ENCODE data around the gene MAPK9. TPM values are rescaled to one million over a fixed set of nuclear protein-coding genes. Genes with fewer than 3 reads are reported as not detected.

The MAPK9 gene
- total RNA-seq, 1 donor from 2014 or later, result 30.3 TPM

GRCh38 chr5:180334176-180334575, 42.3 kb upstream of the MAPK9 start:
- Mint-ChIP-seq H3K4me3 (no peak overlapping the region), H3K36me3 (ENCODE audit: low read depth) (no peaks in the 10 kb centered on the region), H3K27me3 (peaks cover 28% of the 10 kb centered on the region), H3K9me3 (no peaks in the 10 kb centered on the region), H3K27ac (no peak overlapping the region), H3K4me1 (no peaks in the 10 kb centered on the region)
- ChIA-PET POLR2A (no interaction called here), CTCF (no interaction called here)
- no peak for ATAC-seq (ENCODE audit: low read depth)
- no peak for DNase-seq
- TF ChIP-seq, protein P1, sequence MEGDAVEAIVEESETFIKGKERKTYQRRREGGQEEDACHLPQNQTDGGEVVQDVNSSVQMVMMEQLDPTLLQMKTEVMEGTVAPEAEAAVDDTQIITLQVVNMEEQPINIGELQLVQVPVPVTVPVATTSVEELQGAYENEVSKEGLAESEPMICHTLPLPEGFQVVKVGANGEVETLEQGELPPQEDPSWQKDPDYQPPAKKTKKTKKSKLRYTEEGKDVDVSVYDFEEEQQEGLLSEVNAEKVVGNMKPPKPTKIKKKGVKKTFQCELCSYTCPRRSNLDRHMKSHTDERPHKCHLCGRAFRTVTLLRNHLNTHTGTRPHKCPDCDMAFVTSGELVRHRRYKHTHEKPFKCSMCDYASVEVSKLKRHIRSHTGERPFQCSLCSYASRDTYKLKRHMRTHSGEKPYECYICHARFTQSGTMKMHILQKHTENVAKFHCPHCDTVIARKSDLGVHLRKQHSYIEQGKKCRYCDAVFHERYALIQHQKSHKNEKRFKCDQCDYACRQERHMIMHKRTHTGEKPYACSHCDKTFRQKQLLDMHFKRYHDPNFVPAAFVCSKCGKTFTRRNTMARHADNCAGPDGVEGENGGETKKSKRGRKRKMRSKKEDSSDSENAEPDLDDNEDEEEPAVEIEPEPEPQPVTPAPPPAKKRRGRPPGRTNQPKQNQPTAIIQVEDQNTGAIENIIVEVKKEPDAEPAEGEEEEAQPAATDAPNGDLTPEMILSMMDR (IDR thresholded peaks at IDR 0.05), result no peak
- intact Hi-C loops (cut with micrococcal nuclease), result no loop called here

DNA sequence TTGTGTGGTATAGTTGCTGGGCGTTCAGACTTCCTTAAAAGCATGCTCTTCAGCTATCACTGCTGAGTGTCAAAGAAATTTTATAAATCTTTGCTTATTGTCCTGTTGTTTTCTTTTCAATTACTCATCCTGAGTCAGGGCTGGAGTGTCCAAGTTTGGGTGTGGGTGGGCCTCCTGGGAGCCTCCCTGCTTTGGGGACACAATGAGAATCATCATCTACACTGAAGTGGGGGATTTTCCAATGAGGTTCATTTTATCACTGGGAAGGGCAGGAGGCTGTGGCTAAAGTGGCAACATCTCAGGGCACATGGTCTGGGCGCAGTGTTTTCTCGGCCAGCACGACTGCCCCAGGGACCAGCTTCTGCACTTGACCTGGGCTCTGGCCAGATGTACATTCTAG, 41.8 kb upstream of the MAPK9 start:
- ATAC-seq (ENCODE audit: low read depth), result no peak
- intact Hi-C loops (cut with micrococcal nuclease), result no loop called here
- ChIA-PET CTCF (no interaction called here), POLR2A (no interaction called here)
- Mint-ChIP-seq H3K4me3 (no peak overlapping the region), H3K36me3 (ENCODE audit: low read depth) (no peaks in the 10 kb centered on the region), H3K9me3 (no peaks in the 10 kb centered on the region), H3K27ac (no peak overlapping the region), H3K27me3 (peaks cover 27% of the 10 kb centered on the region), H3K4me1 (no peaks in the 10 kb centered on the region)
- TF ChIP-seq, protein P1 (IDR thresholded peaks at IDR 0.05), result no peak
- DNase-seq, result no peak

DNA sequence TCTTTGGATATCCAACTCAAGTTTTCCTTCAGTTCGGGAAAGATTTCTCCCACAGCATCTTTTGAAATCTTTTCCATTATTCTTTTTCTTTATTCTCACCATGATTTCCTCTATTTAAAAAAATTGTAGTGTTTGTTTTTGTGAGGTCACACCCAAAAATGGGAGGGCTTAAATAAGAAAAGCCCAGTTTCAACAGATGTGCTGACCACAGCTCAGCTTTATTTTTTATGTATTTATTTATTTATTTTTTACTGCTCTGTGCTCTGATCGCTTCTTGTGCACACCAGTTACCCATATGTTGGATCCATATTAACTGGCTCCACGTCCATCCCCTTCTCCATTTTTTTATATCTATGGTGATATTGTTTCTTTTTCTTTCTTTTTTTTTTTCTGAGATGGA, 41.0 kb upstream of the MAPK9 start:
- Mint-ChIP-seq H3K27me3 (peaks cover 20% of the 10 kb centered on the region), H3K4me1 (no peaks in the 10 kb centered on the region), H3K27ac (no peak overlapping the region), H3K36me3 (ENCODE audit: low read depth) (no peaks in the 10 kb centered on the region), H3K9me3 (no peaks in the 10 kb centered on the region), H3K4me3 (no peak overlapping the region)
- ChIA-PET POLR2A (no interaction called here), CTCF (no interaction called here)
- DNase-seq (no peak), ATAC-seq (ENCODE audit: low read depth) (no peak)
- intact Hi-C loops (cut with micrococcal nuclease), result no loop called here
- TF ChIP-seq, protein P1 (IDR thresholded peaks at IDR 0.05), result no peak

DNA sequence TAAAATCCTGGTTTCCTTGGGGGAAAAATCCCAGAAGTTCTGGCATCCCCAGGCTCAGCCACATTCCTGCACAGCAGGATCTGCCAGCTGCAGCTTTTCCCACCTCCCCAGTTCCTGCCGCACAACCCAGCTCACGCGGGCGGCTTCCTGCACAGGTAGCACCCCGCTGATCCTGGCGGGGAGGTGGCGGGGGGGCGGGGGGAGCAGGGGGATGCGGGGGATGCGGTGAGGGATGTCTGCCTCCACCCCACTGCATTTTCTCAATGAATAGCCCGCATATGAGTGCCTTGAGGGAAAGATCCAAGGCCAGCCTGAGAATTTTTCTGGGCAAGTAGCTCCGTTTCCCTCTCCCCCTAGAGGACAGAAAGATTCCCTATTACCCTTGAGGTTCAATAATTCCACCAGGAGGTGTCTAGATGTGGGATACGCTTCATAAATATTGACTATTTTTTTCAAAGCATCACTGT, 40.2 kb upstream of the MAPK9 start:
- CTCF ChIA-PET, result no interaction called here
- no peaks in the 10 kb centered on the region for H3K36me3 Mint-ChIP-seq (ENCODE audit: low read depth)
- H3K4me1 Mint-ChIP-seq, result no peaks in the 10 kb centered on the region
- intact Hi-C loops (cut with micrococcal nuclease), result no loop called here
- DNase-seq, result no peak
- no peaks in the 10 kb centered on the region for H3K9me3 Mint-ChIP-seq
- POLR2A ChIA-PET, result no interaction called here
- H3K4me3 Mint-ChIP-seq, result no peak overlapping the region
- peaks cover 16% of the 10 kb centered on the region for H3K27me3 Mint-ChIP-seq
- TF ChIP-seq, protein P1 (IDR thresholded peaks at IDR 0.05), result no peak
- H3K27ac Mint-ChIP-seq, result no peak overlapping the region
- no peak for ATAC-seq (ENCODE audit: low read depth)

DNA sequence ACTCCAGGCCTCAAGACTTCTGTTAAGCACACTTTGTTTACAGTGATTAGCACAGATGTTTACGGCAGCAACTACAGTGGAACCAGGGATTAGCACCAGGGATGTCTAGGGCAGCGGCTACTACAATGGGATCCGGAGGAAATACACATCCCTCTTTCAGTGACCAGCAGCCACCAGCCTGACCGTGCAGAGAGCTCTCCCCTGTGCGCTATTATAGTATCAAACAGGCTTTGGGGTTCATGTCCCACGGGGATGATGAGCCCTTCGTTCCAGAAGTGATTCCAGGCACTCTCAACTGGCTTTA, 39.7 kb upstream of the MAPK9 start:
- H3K27ac Mint-ChIP-seq, result no peak overlapping the region
- no peak overlapping the region for H3K4me3 Mint-ChIP-seq
- ATAC-seq (ENCODE audit: low read depth), result no peak
- DNase-seq, result no peak
- H3K27me3 Mint-ChIP-seq, result peaks cover 16% of the 10 kb centered on the region
- ChIA-PET CTCF (no interaction called here), POLR2A (no interaction called here)
- H3K36me3 Mint-ChIP-seq (ENCODE audit: low read depth), result no peaks in the 10 kb centered on the region
- no peaks in the 10 kb centered on the region for H3K9me3 Mint-ChIP-seq
- intact Hi-C loops (cut with micrococcal nuclease), result no loop called here
- no peaks in the 10 kb centered on the region for H3K4me1 Mint-ChIP-seq
- TF ChIP-seq, protein P1 (IDR thresholded peaks at IDR 0.05), result no peak

Measured in activated B cell treated with CpG ODN at 0.5 μM for 24 hours (primary cell).